Activated T-cell treated with anti-CD3 and anti-CD28 coated beads, Interleukin-2, amount 50 U/mL, for 1 hour (primary cell): ENCODE measurements around the gene CGB3.

Source experiments
- DNase-seq: peaks from one replicate; pipeline ENCODE4 v3.0.0-alpha.2; 2020

Gene CGB3

GRCh38 chr19:48985711-48986110 lies 38.4 kb downstream of the CGB3 start:
- DNase-seq: no peak

GRCh38 chr19:48982280-48982679 lies 41.9 kb downstream of the CGB3 start:
- no peak for DNase-seq

GRCh38 chr19:48977061-48977460 lies 47.1 kb downstream of the CGB3 start:
- no peak for DNase-seq

GRCh38 chr19:48975947-48976847 lies 47.9 kb downstream of the CGB3 start:
- no peak for DNase-seq
